ENCODE data around the gene PACSIN3.

- TF ChIP-seq CTCF (IDR thresholded peaks at IDR 0.05) (no peak), POLR2A (IDR thresholded peaks at IDR 0.05) (no peak)
Measured at GRCh38 chr11:47207459-47207858, 21.2 kb upstream of the PACSIN3 start.
